ENCODE measurements around the gene EHMT1. TPM values are rescaled to one million over a fixed set of nuclear protein-coding genes. Genes with fewer than 3 reads are reported as not detected.
"Not testable (repeated sequence)": the region's sequence is repeated elsewhere in the genome, so short reads cannot be mapped to it uniquely, and the experiment has no call there.

The EHMT1 gene
- total RNA-seq, 2 experiments from 2014 or later = 66.0 to 70.8 TPM

- Mint-ChIP-seq H3K27me3 (no peaks in the 10 kb centered on the region), H3K4me3 (peak overlapping the region; percentile 24), H3K36me3 (peaks cover 65% of the 10 kb centered on the region), H3K4me1 (ENCODE audit: low read depth) (peaks cover 52% of the 10 kb centered on the region), H3K9me3 (peaks cover 22% of the 10 kb centered on the region), H3K27ac (peak overlapping the region; percentile 87)
- ChIA-PET POLR2A (no interaction called here), CTCF (no interaction called here)
- peak; percentile 61 for DNase-seq
- intact Hi-C loops (cut with micrococcal nuclease) = no loop called here
Measured at GRCh38 chr9:137723783-137724445, 105.1 kb downstream of the EHMT1 start.

GRCh38 chr9:137724818-137725240 is 106.0 kb downstream of the EHMT1 start:
- intact Hi-C loops (cut with micrococcal nuclease) = no loop called here

GRCh38 chr9:137725598-137725997 is 106.8 kb downstream of the EHMT1 start:
- intact Hi-C loops (cut with micrococcal nuclease) = no loop called here
- H3K27me3 Mint-ChIP-seq = no peaks in the 10 kb centered on the region
- peaks cover 20% of the 10 kb centered on the region for H3K9me3 Mint-ChIP-seq
- H3K27ac Mint-ChIP-seq = peak overlapping the region; percentile 9
- H3K36me3 Mint-ChIP-seq = peaks cover 59% of the 10 kb centered on the region
- H3K4me3 Mint-ChIP-seq = no peak overlapping the region
- no peak for DNase-seq
- ChIA-PET POLR2A (no interaction called here), CTCF (no interaction called here)
- H3K4me1 Mint-ChIP-seq (ENCODE audit: low read depth) = peaks cover 52% of the 10 kb centered on the region

More at GRCh38 chr9:137724818-137725240, 106.0 kb downstream of the EHMT1 start:
- H3K36me3 Mint-ChIP-seq = peaks cover 62% of the 10 kb centered on the region
- H3K9me3 Mint-ChIP-seq = peaks cover 22% of the 10 kb centered on the region
- peak overlapping the region; percentile 59 for H3K27ac Mint-ChIP-seq
- H3K27me3 Mint-ChIP-seq = no peaks in the 10 kb centered on the region
- peaks cover 52% of the 10 kb centered on the region for H3K4me1 Mint-ChIP-seq (ENCODE audit: low read depth)
- POLR2A ChIA-PET = no interaction called here
- peak overlapping the region; percentile 9 for H3K4me3 Mint-ChIP-seq
- DNase-seq = no peak
- CTCF ChIA-PET = no interaction called here

GRCh38 chr9:137726336-137726735 is 107.5 kb downstream of the EHMT1 start:
- intact Hi-C loops (cut with micrococcal nuclease); DNase-seq; H3K27ac Mint-ChIP-seq; H3K27me3 Mint-ChIP-seq; CTCF ChIA-PET; POLR2A ChIA-PET; H3K4me3 Mint-ChIP-seq: not testable (repeated sequence)
- Mint-ChIP-seq H3K9me3 (peaks cover 19% of the 10 kb centered on the region), H3K4me1 (ENCODE audit: low read depth) (peaks cover 52% of the 10 kb centered on the region), H3K36me3 (peaks cover 62% of the 10 kb centered on the region)

GRCh38 chr9:137726764-137727163 is 108.0 kb downstream of the EHMT1 start:
- no peak for DNase-seq
- H3K27ac Mint-ChIP-seq = no peak overlapping the region
- peaks cover 15% of the 10 kb centered on the region for H3K9me3 Mint-ChIP-seq
- H3K4me3 Mint-ChIP-seq = no peak overlapping the region
- peaks cover 47% of the 10 kb centered on the region for H3K4me1 Mint-ChIP-seq (ENCODE audit: low read depth)
- peaks cover 61% of the 10 kb centered on the region for H3K36me3 Mint-ChIP-seq
- ChIA-PET POLR2A (no interaction called here), CTCF (no interaction called here)
- intact Hi-C loops (cut with micrococcal nuclease) = no loop called here
- no peaks in the 10 kb centered on the region for H3K27me3 Mint-ChIP-seq

- intact Hi-C loops (cut with micrococcal nuclease) = no loop called here
- Mint-ChIP-seq H3K36me3 (peaks cover 66% of the 10 kb centered on the region), H3K27ac (no peak overlapping the region), H3K4me1 (ENCODE audit: low read depth) (peaks cover 38% of the 10 kb centered on the region), H3K4me3 (no peak overlapping the region), H3K27me3 (no peaks in the 10 kb centered on the region), H3K9me3 (peaks cover 20% of the 10 kb centered on the region)
- POLR2A ChIA-PET = no interaction called here
- DNase-seq = no peak
- CTCF ChIA-PET = no interaction called here
Measured at GRCh38 chr9:137727716-137728115, 108.9 kb downstream of the EHMT1 start.

GRCh38 chr9:137728444-137729311 is 109.9 kb downstream of the EHMT1 start:
- no peak overlapping the region for H3K27ac Mint-ChIP-seq
- H3K27me3 Mint-ChIP-seq = no peaks in the 10 kb centered on the region
- ChIA-PET CTCF (no interaction called here), POLR2A (no interaction called here)
- H3K9me3 Mint-ChIP-seq = peaks cover 30% of the 10 kb centered on the region
- H3K36me3 Mint-ChIP-seq = peaks cover 76% of the 10 kb centered on the region
- intact Hi-C loops (cut with micrococcal nuclease) = no loop called here
- H3K4me1 Mint-ChIP-seq (ENCODE audit: low read depth) = peaks cover 32% of the 10 kb centered on the region
- no peak for DNase-seq
- no peak overlapping the region for H3K4me3 Mint-ChIP-seq

GRCh38 chr9:137731216-137731946 is 112.6 kb downstream of the EHMT1 start:
- H3K4me1 Mint-ChIP-seq (ENCODE audit: low read depth) = peaks cover 12% of the 10 kb centered on the region
- no peak overlapping the region for H3K27ac Mint-ChIP-seq
- peaks cover 31% of the 10 kb centered on the region for H3K9me3 Mint-ChIP-seq
- intact Hi-C loops (cut with micrococcal nuclease) = no loop called here
- no peak for DNase-seq
- H3K36me3 Mint-ChIP-seq = peaks cover 72% of the 10 kb centered on the region
- H3K4me3 Mint-ChIP-seq = no peak overlapping the region
- ChIA-PET CTCF (interaction anchor here (0.9 kb wide), 1 partner anchor 10 kb away, joined by 3 read pairs; no protein-coding TSS in a partner anchor), POLR2A (no interaction called here)
- no peaks in the 10 kb centered on the region for H3K27me3 Mint-ChIP-seq

- POLR2A ChIA-PET = no interaction called here
- Mint-ChIP-seq H3K4me1 (ENCODE audit: low read depth) (peaks cover 5% of the 10 kb centered on the region), H3K9me3 (peaks cover 27% of the 10 kb centered on the region), H3K27ac (no peak overlapping the region), H3K27me3 (no peaks in the 10 kb centered on the region), H3K36me3 (peaks cover 64% of the 10 kb centered on the region), H3K4me3 (no peak overlapping the region)
- no peak for DNase-seq
- intact Hi-C loops (cut with micrococcal nuclease) = no loop called here
- CTCF ChIA-PET = interaction anchor here (0.7 kb wide), 1 partner anchor 140 kb away, joined by 3 read pairs; no protein-coding TSS in a partner anchor
Measured at GRCh38 chr9:137731947-137732813, 113.4 kb downstream of the EHMT1 start.

- Mint-ChIP-seq H3K36me3 (peaks cover 59% of the 10 kb centered on the region), H3K27me3 (no peaks in the 10 kb centered on the region), H3K9me3 (peaks cover 27% of the 10 kb centered on the region), H3K4me1 (ENCODE audit: low read depth) (peaks cover 3% of the 10 kb centered on the region), H3K27ac (no peak overlapping the region), H3K4me3 (no peak overlapping the region)
- ChIA-PET CTCF (no interaction called here), POLR2A (no interaction called here)
- intact Hi-C loops (cut with micrococcal nuclease) = no loop called here
- DNase-seq = no peak
Measured at GRCh38 chr9:137733429-137733828, 114.6 kb downstream of the EHMT1 start.

- no peak overlapping the region for H3K4me3 Mint-ChIP-seq
- intact Hi-C loops (cut with micrococcal nuclease) = no loop called here
- H3K27ac Mint-ChIP-seq = no peak overlapping the region
- peaks cover 58% of the 10 kb centered on the region for H3K36me3 Mint-ChIP-seq
- peaks cover 27% of the 10 kb centered on the region for H3K9me3 Mint-ChIP-seq
- H3K4me1 Mint-ChIP-seq (ENCODE audit: low read depth) = peaks cover 3% of the 10 kb centered on the region
- DNase-seq = no peak
- H3K27me3 Mint-ChIP-seq = no peaks in the 10 kb centered on the region
- ChIA-PET CTCF (no interaction called here), POLR2A (no interaction called here)
Measured at GRCh38 chr9:137734181-137734580, 115.4 kb downstream of the EHMT1 start.
